ENCODE measurements around the gene NBL1. TPM values are rescaled to one million over a fixed set of nuclear protein-coding genes. Genes with fewer than 3 reads are reported as not detected.

The NBL1 gene
- total and polyA plus RNA-seq, 10 of the 15 experiments (the other 5 are each of a cell fraction or from before 2014, with no cell fraction given), result 0.13 to 2.4 (median 0.81) TPM; not detected in 1

GRCh38 chr1:19670787-19671186, 26.7 kb downstream of the NBL1 start (continued):
- TF ChIP-seq ZNF592 (IDR thresholded peaks at IDR 0.05), result no peak

GRCh38 chr1:19672237-19672636, 28.1 kb downstream of the NBL1 start:
- SMC1A ChIA-PET (ENCODE audit: uncharacterized antibody, unreplicated experiment), result interaction anchor here (0.8 kb wide), 1 partner anchor 12 kb away, joined by 3 read pairs; no protein-coding TSS in a partner anchor
- TF ChIP-seq SUZ12 (IDR thresholded peaks at IDR 0.05; ENCODE audit: unreplicated experiment), result no peak
- no peak for TF ChIP-seq HSF1 (IDR thresholded peaks at IDR 0.05; ENCODE audit: low read depth, low read length)
- TF ChIP-seq SPI1 (IDR thresholded peaks at IDR 0.05; ENCODE audit: borderline replicate concordance, insufficient read depth, low read depth, low read length), result no peak
- no peak for TF ChIP-seq FOS (IDR thresholded peaks at IDR 0.05; ENCODE audit: borderline replicate concordance, extremely low read depth, insufficient read length)
- no peak for TF ChIP-seq RAD21 (IDR thresholded peaks at IDR 0.05; ENCODE audit: insufficient read depth, low read depth, low read length)
- TF ChIP-seq IRF5 (IDR thresholded peaks at IDR 0.05; ENCODE audit: borderline replicate concordance), result no peak
- no peak for TF ChIP-seq ATF3 (IDR thresholded peaks at IDR 0.05; ENCODE audit: borderline replicate concordance, extremely low read depth, low read depth, low read length)
- no peak for TF ChIP-seq CREM (IDR thresholded peaks at IDR 0.05; ENCODE audit: low read depth)
- no peak for TF ChIP-seq CEBPZ (IDR thresholded peaks at IDR 0.05; ENCODE audit: low read depth, low read length)

More at GRCh38 chr1:19672237-19672636, 28.1 kb downstream of the NBL1 start:
- Histone ChIP-seq H3K9ac (ENCODE audit: control insufficient read depth, insufficient read depth, low read length) (no peak overlapping the region), H3K4me2 (ENCODE audit: control insufficient read depth, insufficient read depth) (no peak overlapping the region), H4K20me1 (ENCODE audit: control insufficient read depth, insufficient read depth) (no peaks in the 10 kb centered on the region), H3K79me2 (ENCODE audit: control insufficient read depth, insufficient read depth, low read length) (no peaks in the 10 kb centered on the region), H2AFZ (ENCODE audit: control insufficient read depth, low read depth, low read length) (no peak overlapping the region), H3K36me3 (ENCODE audit: control insufficient read depth in 2 of 2, insufficient read depth in 2 of 2, low read length in 1 of 2) (no peaks in the 10 kb centered on the region), H3K27me3 (replicated peaks in 1 of 2; ENCODE audit: control insufficient read depth in 2 of 2, insufficient read depth in 2 of 2, low read length in 1 of 2) (peaks cover 0 to 1% of the 10 kb centered on the region in 2 experiments; a peak in 2 of 4 replicates), H3K27ac (ENCODE audit: control insufficient read depth, insufficient read depth) (no peak overlapping the region), H3K4me3 (no peak overlapping the region), H3K4me1 (ENCODE audit: control insufficient read depth, insufficient read depth, low read length) (no peaks in the 10 kb centered on the region), H3K9me3 (replicated peaks; ENCODE audit: control insufficient read depth, insufficient read depth, low read length) (no peaks in the 10 kb centered on the region)
- FAIRE-seq (no peak), DNase-seq (ENCODE audit: low read depth, low spot score) (no peak), ATAC-seq (no peak)
- POLR2A ChIA-PET, result no interaction called here
- CTCF ChIA-PET, result interaction anchor here (0.6 to 3.4 kb wide), 5 partner anchors 10 to 76 kb away, joined by 3 to 25 read pairs (median 4); a partner anchor contains a TSS
- intact Hi-C loops (cut with micrococcal nuclease; ENCODE audit: unreplicated experiment), result no loop called here
- no TSS peak for BruUV-seq (replicated peaks)
- in situ Hi-C loops (cut with MboI), result no loop called here
- RAD21 ChIA-PET (ENCODE audit: unreplicated experiment), result no interaction called here
- 29% methylated on average over 6 of the region's 6 CpGs for WGBS (ENCODE audit: insufficient coverage, insufficient replicate concordance, low lambda C conversion rate, missing lambda C conversion rate)

All from GM12878 (cell line).